Measurements from ENCODE around the gene THADA.

GRCh38 chr2:43513216-43513615 lies 82.6 kb downstream of the THADA start:
- no peak for TF ChIP-seq CTCF (IDR thresholded peaks at IDR 0.05; ENCODE audit: low read length)
- no peak for TF ChIP-seq EZH2 (IDR thresholded peaks at IDR 0.05; ENCODE audit: borderline replicate concordance, low read length)
